Smooth muscle cell (in vitro differentiated cells): Measurements from ENCODE around the gene PTPN12. TPM values are rescaled to one million over a fixed set of nuclear protein-coding genes. Genes with fewer than 3 reads are reported as not detected.

Experiments
- DNase-seq: peaks from one replicate; lab custom pipeline; 2025; ENCODE audit not compliant: unreplicated experiment; lab: John Stamatoyannopoulos, UW
- H2AFZ ChIP-seq: fragments of 200-600 bp; sonication (generic); 2 replicates; pipeline ENCODE4 v1.6.0; 2016; ENCODE audit warnings: antibody characterized with exemption, low read depth, mild to moderate bottlenecking
- H3F3A ChIP-seq: fragments of 200-600 bp; sonication (generic); 2 replicates; pipeline ENCODE4 v1.6.0; 2017; ENCODE audit warnings: antibody characterized with exemption, low read depth
- H3K27ac ChIP-seq: fragments of 200-600 bp; sonication (generic); 2 replicates; pipeline ENCODE4 v1.5.1; 2016; ENCODE audit warnings: low read depth, mild to moderate bottlenecking
- H3K27me3 ChIP-seq: fragments of 200-600 bp; sonication (generic); 2 replicates; pipeline ENCODE4 v1.6.1; 2016; ENCODE audit warnings: low read depth, mild to moderate bottlenecking
- H3K36me3 ChIP-seq: fragments of 200-600 bp; sonication (generic); 2 replicates; pipeline ENCODE4 v1.5.1; 2016; ENCODE audit warnings: low read depth
- H3K4me1 ChIP-seq: fragments of 200-600 bp; sonication (generic); 2 replicates; pipeline ENCODE4 v1.5.1; 2016; ENCODE audit warnings: low read depth
- H3K4me2 ChIP-seq: fragments of 200-600 bp; sonication (generic); 2 replicates; pipeline ENCODE4 v1.6.0; 2016; ENCODE audit warnings: mild to moderate bottlenecking
- H3K4me3 ChIP-seq: fragments of 200-600 bp; sonication (generic); 2 replicates; pipeline ENCODE4 v1.5.1; 2016; ENCODE audit warnings: mild to moderate bottlenecking
- H3K79me2 ChIP-seq: fragments of 200-600 bp; sonication (generic); 2 replicates; pipeline ENCODE4 v1.6.0; 2016; ENCODE audit warnings: low read depth, mild to moderate bottlenecking
- H3K9ac ChIP-seq: fragments of 200-600 bp; sonication (generic); 2 replicates; pipeline ENCODE4 v1.6.0; 2016; ENCODE audit warnings: low read depth
- H3K9me3 ChIP-seq: fragments of 200-600 bp; sonication (generic); replicated peaks from 2 replicates; pipeline ENCODE4 v1.5.1; 2016; ENCODE audit warnings: low read depth
- H4K20me1 ChIP-seq: fragments of 200-600 bp; sonication (generic); 2 replicates; pipeline ENCODE4 v1.6.0; 2016; ENCODE audit warnings: low read depth
- CTCF ChIP-seq: fragments of 200-600 bp; sonication (generic); IDR thresholded peaks from 2 replicates; pipeline ENCODE4 v1.5.1; 2017; ENCODE audit warnings: borderline replicate concordance, mild to moderate bottlenecking, antibody characterized with exemption; ENCODE audit not compliant: insufficient read depth, poor library complexity, severe bottlenecking
- WGBS: methylation state at CpG from one replicate; pipeline ENCODE4 v1.1.7; 2016; ENCODE audit warnings: low lambda C conversion rate; 5-methylcytosine and 5-hydroxymethylcytosine counted together
- polyA plus RNA-seq: library from polyadenylated mRNA; unstranded; fragments of >200 nt; fragmentation: Nextera tagmentation; extraction: Ambion mirVana; gene quantifications from 2 replicates; pipeline ENCODE4 v1.2.1, GENCODE V29; 2016
- total RNA-seq: library from RNA; depleted of rRNA; stranded (reverse); fragments of >200 nt; gene quantifications from 2 replicates; pipeline ENCODE4 v1.2.3, GENCODE V29; 2014

Gene PTPN12
- total and polyA plus RNA-seq, 2 experiments from 2014 or later = 12.3 to 85.2 TPM

GRCh38 chr7:77550586-77550985 lies 13.5 kb downstream of the PTPN12 start:
- no peak overlapping the region for H3K4me3 ChIP-seq
- 73% methylated on average over 3 of the region's 3 CpGs for WGBS
- no peak overlapping the region for H2AFZ ChIP-seq
- peaks cover 3% of the 10 kb centered on the region for H3K36me3 ChIP-seq
- no peak overlapping the region for H3K4me2 ChIP-seq
- H3K4me1 ChIP-seq = peaks cover 5% of the 10 kb centered on the region
- no peak overlapping the region for H3K9ac ChIP-seq
- no peaks in the 10 kb centered on the region for H3K27me3 ChIP-seq
- no peak overlapping the region for H3K27ac ChIP-seq
- no peak for DNase-seq
- peaks cover 3% of the 10 kb centered on the region for H3F3A ChIP-seq
- TF ChIP-seq CTCF = no peak
- H4K20me1 ChIP-seq = peaks cover 100% of the 10 kb centered on the region
- H3K9me3 ChIP-seq = no peaks in the 10 kb centered on the region
- peaks cover 100% of the 10 kb centered on the region for H3K79me2 ChIP-seq

- DNase-seq = no peak
- peaks cover 5% of the 10 kb centered on the region for H3K4me1 ChIP-seq
- no peak overlapping the region for H3K27ac ChIP-seq
- H3K4me3 ChIP-seq = no peak overlapping the region
- peaks cover 3% of the 10 kb centered on the region for H3F3A ChIP-seq
- H3K9ac ChIP-seq = no peak overlapping the region
- 60% methylated on average over 2 of the region's 2 CpGs for WGBS
- no peak for TF ChIP-seq CTCF
- H3K9me3 ChIP-seq = no peaks in the 10 kb centered on the region
- H3K4me2 ChIP-seq = no peak overlapping the region
- H3K27me3 ChIP-seq = no peaks in the 10 kb centered on the region
- peaks cover 100% of the 10 kb centered on the region for H4K20me1 ChIP-seq
- H2AFZ ChIP-seq = no peak overlapping the region
- H3K79me2 ChIP-seq = peaks cover 100% of the 10 kb centered on the region
- peaks cover 3% of the 10 kb centered on the region for H3K36me3 ChIP-seq
Observed at GRCh38 chr7:77553123-77553522, 16.0 kb downstream of the PTPN12 start.

GRCh38 chr7:77558284-77558967 lies 21.3 kb downstream of the PTPN12 start:
- Histone ChIP-seq H3K4me3 (no peak overlapping the region), H4K20me1 (peaks cover 99% of the 10 kb centered on the region), H3K9ac (no peak overlapping the region), H3K79me2 (peaks cover 100% of the 10 kb centered on the region), H3K27me3 (no peaks in the 10 kb centered on the region), H3K4me1 (no peaks in the 10 kb centered on the region), H3F3A (no peaks in the 10 kb centered on the region), H3K27ac (no peak overlapping the region), H2AFZ (no peak overlapping the region), H3K36me3 (peaks cover 3% of the 10 kb centered on the region), H3K4me2 (no peak overlapping the region), H3K9me3 (no peaks in the 10 kb centered on the region)
- WGBS = 78% methylated on average over 2 of the region's 2 CpGs
- DNase-seq = no peak
- no peak for TF ChIP-seq CTCF

- Histone ChIP-seq H3K9ac (no peak overlapping the region), H3K4me3 (no peak overlapping the region), H3K4me2 (no peak overlapping the region), H3K27ac (no peak overlapping the region), H3F3A (no peaks in the 10 kb centered on the region), H3K4me1 (no peaks in the 10 kb centered on the region), H4K20me1 (peaks cover 99% of the 10 kb centered on the region), H3K27me3 (no peaks in the 10 kb centered on the region), H2AFZ (no peak overlapping the region), H3K9me3 (no peaks in the 10 kb centered on the region), H3K36me3 (no peaks in the 10 kb centered on the region), H3K79me2 (peaks cover 99% of the 10 kb centered on the region)
- TF ChIP-seq CTCF = no peak
- DNase-seq = no peak
- 62% methylated on average over 3 of the region's 3 CpGs for WGBS
Observed at GRCh38 chr7:77561352-77561751, 24.3 kb downstream of the PTPN12 start.
